SHP77 treated with DMSO at 0.1 percent for 48 hours (cell line): Measurements from ENCODE around the gene CEP131.
A peak's percentile ranks its signal among the peaks of the same experiment; 100 is the strongest.
"Not testable (repeated sequence)": the region's sequence is repeated elsewhere in the genome, so short reads cannot be mapped to it uniquely, and the experiment has no call there.

Source experiments
- DNase-seq: peaks from one replicate; lab custom pipeline; 2025; lab: John Stamatoyannopoulos, UW

Gene CEP131

GRCh38 chr17:81151278-81151677 lies 71.5 kb downstream of the CEP131 start:
- DNase-seq = no peak

GRCh38 chr17:81150377-81151077 lies 72.2 kb downstream of the CEP131 start:
- DNase-seq = no peak

DNA sequence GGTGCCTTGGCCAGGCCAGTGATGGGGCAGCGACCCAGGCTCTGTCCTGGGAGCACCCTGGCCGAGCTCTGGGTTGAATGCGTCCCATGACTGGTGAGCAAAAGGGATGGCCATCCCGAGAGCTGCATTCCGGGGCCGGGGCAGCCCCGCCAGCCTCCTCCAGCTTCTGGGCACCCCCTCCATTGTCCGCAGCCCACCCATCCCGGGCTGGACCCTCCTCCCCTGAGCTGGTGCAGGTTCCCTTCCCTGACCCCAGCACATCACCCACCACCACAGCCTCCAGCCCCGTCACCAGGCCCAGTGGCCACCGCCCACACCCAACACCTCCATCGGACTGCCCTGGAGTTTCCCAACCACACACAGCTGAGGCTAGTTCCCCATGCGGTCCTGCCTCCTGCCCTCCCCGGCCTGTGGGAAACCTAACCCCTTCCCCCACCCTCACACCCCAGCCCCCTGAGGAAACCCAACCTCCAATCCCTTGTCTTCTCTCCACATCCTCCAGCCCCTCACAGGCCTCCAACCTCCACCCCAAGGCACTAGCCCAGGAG lies 73.7 kb downstream of the CEP131 start:
- DNase-seq = no peak

DNA sequence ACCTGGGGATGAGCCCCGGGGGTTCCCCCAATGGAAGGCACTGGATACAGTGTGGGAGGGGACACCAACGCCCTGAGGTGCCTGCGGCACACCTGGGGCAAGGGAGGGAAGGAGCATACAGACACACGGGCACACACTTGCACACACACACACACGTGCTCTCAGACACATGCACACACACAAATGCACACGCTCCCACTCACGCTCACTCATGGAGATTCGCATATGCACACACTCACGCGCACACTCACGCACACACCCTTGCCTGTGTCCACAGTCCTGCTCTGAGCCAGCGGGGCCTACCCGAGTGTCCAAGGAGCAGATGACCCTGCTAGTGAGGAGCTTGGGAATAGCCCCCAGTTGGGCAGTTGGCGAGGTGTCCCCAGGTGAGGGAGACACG lies 74.2 kb downstream of the CEP131 start:
- no peak for DNase-seq

GRCh38 chr17:81147701-81148100 lies 75.1 kb downstream of the CEP131 start:
- no peak for DNase-seq

DNA sequence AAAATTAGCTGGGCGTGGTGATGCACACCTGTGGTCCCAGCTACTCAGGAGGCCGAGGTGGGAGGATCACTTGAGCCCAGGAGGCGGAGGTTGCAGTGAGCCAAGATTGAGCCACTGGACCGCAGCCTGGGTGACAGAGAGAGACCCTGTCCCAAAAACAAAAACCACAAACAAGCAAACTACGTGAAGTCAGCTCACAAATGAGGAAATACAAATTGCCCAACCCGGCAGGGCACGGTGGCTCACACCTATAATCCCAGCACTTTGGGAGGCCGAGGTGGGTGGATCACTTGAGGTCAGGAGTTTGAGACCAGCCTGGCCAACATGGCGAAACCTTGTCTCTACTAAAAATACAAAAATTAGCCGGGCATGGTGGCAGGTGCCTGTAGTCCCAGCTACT lies 76.6 kb downstream of the CEP131 start:
- DNase-seq = not testable (repeated sequence)

- DNase-seq = no peak
Measured at GRCh38 chr17:81144423-81144781, 78.4 kb downstream of the CEP131 start.

- DNase-seq = no peak
Measured at GRCh38 chr17:81143717-81144422, 78.9 kb downstream of the CEP131 start.

GRCh38 chr17:81143200-81143527 lies 79.6 kb downstream of the CEP131 start:
- no peak for DNase-seq

DNA sequence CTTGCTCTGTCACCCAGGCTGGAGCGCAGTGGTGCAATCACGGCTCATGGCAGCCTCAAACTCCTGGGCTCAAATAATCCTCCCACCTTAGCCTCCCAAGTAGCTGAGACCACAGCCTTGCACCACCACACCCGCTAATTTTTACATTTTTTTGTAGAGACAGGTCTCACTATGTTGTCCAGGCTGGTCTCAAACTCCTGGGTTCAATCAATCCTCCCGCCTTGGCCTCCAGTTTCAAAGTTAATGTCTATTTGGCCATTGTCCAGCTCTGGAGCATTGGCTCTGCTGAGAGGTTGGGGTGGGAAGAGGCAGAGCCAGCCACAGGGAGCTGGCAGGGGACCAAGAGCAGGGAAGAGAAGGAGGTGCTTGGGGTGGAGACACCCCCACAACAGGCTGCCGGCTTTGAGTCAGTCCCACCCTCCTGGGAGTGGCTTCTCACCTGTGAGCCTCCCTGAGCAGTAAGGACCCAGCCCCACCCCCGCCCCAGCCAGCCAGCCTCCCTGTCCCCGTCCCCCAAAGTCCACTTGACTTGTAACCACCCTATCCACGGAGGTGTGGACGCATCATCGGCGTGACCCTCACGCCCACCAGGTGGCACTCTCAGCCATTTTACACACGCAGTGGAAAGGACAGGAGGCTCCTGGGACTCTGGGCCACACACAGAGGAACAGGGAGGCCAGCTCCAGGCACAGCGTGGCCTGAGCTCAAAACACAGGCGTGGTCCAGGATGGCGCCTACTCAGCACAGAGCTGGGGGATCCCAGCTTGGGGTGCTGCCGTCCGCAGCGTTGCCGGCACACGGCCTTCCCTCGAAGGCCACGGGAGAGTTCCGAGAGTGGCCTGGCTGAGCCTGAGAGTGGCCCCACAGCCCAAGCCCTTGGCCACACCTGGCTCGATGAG lies 80.2 kb downstream of the CEP131 start:
- DNase-seq = peak; percentile 53

DNA sequence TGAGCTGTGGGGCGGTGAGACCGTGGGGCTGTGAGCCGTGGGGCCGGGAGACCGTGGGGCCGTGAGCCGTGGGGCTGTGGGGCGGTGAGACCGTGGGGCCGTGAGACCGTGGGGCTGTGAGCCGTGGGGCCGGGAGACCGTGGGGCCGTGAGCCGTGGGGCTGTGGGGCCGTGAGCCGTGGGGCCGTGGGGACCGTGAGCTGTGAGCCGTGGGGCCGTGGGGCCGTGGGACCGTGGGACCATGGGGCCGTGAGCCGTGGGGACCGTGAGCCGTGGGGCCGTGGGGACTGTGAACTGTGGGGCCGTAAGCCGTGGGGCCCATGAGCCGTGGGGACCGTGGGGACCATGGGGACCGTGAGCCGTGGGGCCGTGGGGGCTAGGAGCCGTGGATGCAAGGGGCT lies 82.1 kb downstream of the CEP131 start:
- no peak for DNase-seq

GRCh38 chr17:81140018-81140417 lies 82.7 kb downstream of the CEP131 start:
- no peak for DNase-seq
